SK-N-SH (cell line): ENCODE results near the gene APC2. TPM values are rescaled to one million over a fixed set of nuclear protein-coding genes. Genes with fewer than 3 reads are reported as not detected.
"Not testable (repeated sequence)": the region's sequence is repeated elsewhere in the genome, so short reads cannot be mapped to it uniquely, and the experiment has no call there.

Source experiments
- CTCF ChIA-PET: fragments of 300-600, 350-600 bp; formaldehyde crosslinking; extraction: SDS; loops from one replicate; lab custom pipeline; 2021; lab: Yijun Ruan, JAX
- POLR2A ChIA-PET: fragments of 350-600 bp; sonication (Branson Sonifier 250); formaldehyde crosslinking; extraction: SDS; loops from one replicate; lab custom pipeline; 2020; ENCODE audit warnings: antibody characterized with exemption, inconsistent platforms; lab: Yijun Ruan, JAX
- DNase-seq: peaks from one replicate; pipeline ENCODE4 v3.0.0; 2012
- H2AFZ ChIP-seq: fragments of 200-600 bp; sonication (generic); 2 replicates; pipeline ENCODE4 v1.8.1; 2016; ENCODE audit warnings: antibody characterized with exemption, mild to moderate bottlenecking, low read depth
- H3F3A ChIP-seq: fragments of 200-600 bp; sonication (generic); replicated peaks from 2 replicates; pipeline ENCODE3; 2016; ENCODE audit warnings: antibody characterized with exemption, mild to moderate bottlenecking; ENCODE audit not compliant: insufficient read depth
- H3K27ac ChIP-seq, 2 experiments: fragments of 200-500 bp in 1 of 2; fragments of 200-600 bp in 1 of 2; sonication (Bioruptor generic) in 1 of 2; sonication (generic), shearing (Covaris generic) in 1 of 2; 2 replicates each; pipeline versions ENCODE4 v1.5.1 to v1.6.1; 2014 to 2016; ENCODE audit warnings: low read depth in 2 of 2, inconsistent platforms in 1 of 2, low read length in 1 of 2, mild to moderate bottlenecking in 1 of 2, mixed read lengths in 1 of 2
- H3K27me3 ChIP-seq: fragments of 200-600 bp; sonication (generic), shearing (Covaris generic); 2 replicates; pipeline ENCODE4 v1.6.1; 2016; ENCODE audit warnings: mixed run types; ENCODE audit not compliant: insufficient read depth
- H3K36me3 ChIP-seq, 2 experiments: fragments of 200-500 bp in 1 of 2; fragments of 200-600 bp in 1 of 2; sonication (Bioruptor generic) in 1 of 2; sonication (generic) in 1 of 2; replicated peaks in 1 of 2; 2 replicates each; pipeline versions ENCODE3 to v1.5.1; 2014 to 2016; ENCODE audit warnings: low read length in 1 of 2, mild to moderate bottlenecking in 1 of 2; ENCODE audit not compliant: insufficient read depth in 2 of 2, control insufficient read depth in 1 of 2
- H3K4me1 ChIP-seq, 2 experiments: fragments of 200-500 bp in 1 of 2; fragments of 200-600 bp in 1 of 2; sonication (Bioruptor generic) in 1 of 2; sonication (generic), shearing (Covaris generic) in 1 of 2; 2 replicates each; pipeline versions ENCODE4 v1.5.1 to v1.6.1; 2014 to 2016; ENCODE audit warnings: low read depth in 1 of 2, low read length in 1 of 2, mixed run types in 1 of 2; ENCODE audit not compliant: insufficient read depth in 2 of 2, control insufficient read depth in 1 of 2
- H3K4me2 ChIP-seq: fragments of 200-600 bp; sonication (generic), shearing (Covaris generic); 2 replicates; pipeline ENCODE4 v1.6.1; 2017; ENCODE audit warnings: mixed run types
- H3K4me3 ChIP-seq, 2 experiments: fragments of 200-500 bp in 1 of 2; fragments of 200-600 bp in 1 of 2; sonication (Bioruptor generic) in 1 of 2; sonication (generic), shearing (Covaris generic) in 1 of 2; 2 replicates each; pipeline versions ENCODE4 v1.5.1 to v1.8.1; 2014 to 2016; ENCODE audit warnings: low read depth in 2 of 2, inconsistent platforms in 1 of 2, low read length in 1 of 2, mild to moderate bottlenecking in 1 of 2, mixed read lengths in 1 of 2, moderate library complexity in 1 of 2
- H3K79me2 ChIP-seq: fragments of 200-600 bp; sonication (generic); 2 replicates; pipeline ENCODE4 v1.8.1; 2017; ENCODE audit warnings: mild to moderate bottlenecking; ENCODE audit not compliant: insufficient read depth
- H3K9ac ChIP-seq: fragments of 200-600 bp; sonication (generic); 2 replicates; pipeline ENCODE4 v1.6.1; 2017; ENCODE audit warnings: mixed run types
- H3K9me2 ChIP-seq: fragments of 200-600 bp; sonication (generic); 2 replicates; pipeline ENCODE4 v1.6.1; 2017; ENCODE audit warnings: mixed run types
- H3K9me3 ChIP-seq: fragments of 200-600 bp; sonication (generic); 2 replicates; pipeline ENCODE4 v1.6.1; 2017; ENCODE audit warnings: mixed run types, mild to moderate bottlenecking, moderate library complexity
- H4K20me1 ChIP-seq: fragments of 200-600 bp; sonication (generic); 2 replicates; pipeline ENCODE4 v1.6.1; 2017; ENCODE audit warnings: mild to moderate bottlenecking, mixed run types; ENCODE audit not compliant: insufficient read depth
- CTCF ChIP-seq: fragments of 200-600 bp; sonication (generic); IDR thresholded peaks from 2 replicates; pipeline ENCODE4 v1.6.1; 2017; ENCODE audit warnings: antibody characterized with exemption, mild to moderate bottlenecking, moderate library complexity
- ELF1 ChIP-seq: IDR thresholded peaks from 2 replicates; pipeline ENCODE4 v1.4.0; 2012
- EZH2phosphoT487 ChIP-seq: fragments of 200-600 bp; sonication (generic); IDR thresholded peaks from 2 replicates; pipeline ENCODE4 v1.6.1; 2017; ENCODE audit warnings: low read depth, mixed run types, mild to moderate bottlenecking, antibody characterized with exemption, moderate library complexity, borderline replicate concordance
- GABPA ChIP-seq: IDR thresholded peaks from 2 replicates; pipeline ENCODE4 v1.4.0; 2012; ENCODE audit warnings: low read depth, mild to moderate bottlenecking
- GATA2 ChIP-seq: sonication (generic); formaldehyde crosslinking; IDR thresholded peaks from 2 replicates; pipeline ENCODE4 v1.5.0; 2020; ENCODE audit warnings: mild to moderate bottlenecking, missing genetic modification reagents
- JUND ChIP-seq: IDR thresholded peaks from 2 replicates; pipeline ENCODE4 v1.4.0; 2012
- MAX ChIP-seq: IDR thresholded peaks from 2 replicates; pipeline ENCODE4 v1.4.0; 2012; ENCODE audit warnings: low read depth
- MXI1 ChIP-seq: IDR thresholded peaks from 2 replicates; pipeline ENCODE4 v1.6.1; 2012; ENCODE audit warnings: mild to moderate bottlenecking, low read depth, low read length, improper control_type of control experiment
- NFIC ChIP-seq: IDR thresholded peaks from 2 replicates; pipeline ENCODE4 v1.4.0; 2012; ENCODE audit warnings: borderline replicate concordance
- NRF1 ChIP-seq: IDR thresholded peaks from 2 replicates; pipeline ENCODE4 v1.6.1; 2012; ENCODE audit warnings: low read depth, mild to moderate bottlenecking, low read length
- POLR2AphosphoS5 ChIP-seq: IDR thresholded peaks from 2 replicates; pipeline ENCODE4 v1.6.1; 2012; ENCODE audit warnings: low read depth, low read length
- REST ChIP-seq: IDR thresholded peaks from 2 replicates; pipeline ENCODE4 v1.6.1; 2012; ENCODE audit warnings: mild to moderate bottlenecking, low read depth, low read length, moderate library complexity
- RFX5 ChIP-seq: IDR thresholded peaks from 2 replicates; pipeline ENCODE4 v1.6.1; 2012; ENCODE audit warnings: mild to moderate bottlenecking, improper control_type of control experiment, low read length
- TEAD4 ChIP-seq: IDR thresholded peaks from 2 replicates; pipeline ENCODE4 v1.4.0; 2012; ENCODE audit warnings: mild to moderate bottlenecking, borderline replicate concordance; ENCODE audit not compliant: insufficient read depth
- WGBS: methylation state at CpG from one replicate; pipeline ENCODE4 v1.1.6; 2017; ENCODE audit warnings: low lambda C conversion rate; 5-methylcytosine and 5-hydroxymethylcytosine counted together
- polyA plus RNA-seq, 3 experiments: library from polyadenylated mRNA; depleted of rRNA; stranded (reverse); fragments of >200 nt; gene quantifications; 2 replicates each; pipeline ENCODE4 v1.2.3, GENCODE V29; 2012
- TF ChIP-seq, protein P1 (sequence below): fragments of 150-350 bp; IDR thresholded peaks from 2 replicates; pipeline ENCODE4 v1.6.1; 2017; ENCODE audit warnings: antibody characterized with exemption, low read length, low read depth, borderline replicate concordance

APC2 gene
- polyA plus RNA-seq, 1 of the 3 experiments (the other 2 are of a cell fraction): 1.3 TPM

DNA sequence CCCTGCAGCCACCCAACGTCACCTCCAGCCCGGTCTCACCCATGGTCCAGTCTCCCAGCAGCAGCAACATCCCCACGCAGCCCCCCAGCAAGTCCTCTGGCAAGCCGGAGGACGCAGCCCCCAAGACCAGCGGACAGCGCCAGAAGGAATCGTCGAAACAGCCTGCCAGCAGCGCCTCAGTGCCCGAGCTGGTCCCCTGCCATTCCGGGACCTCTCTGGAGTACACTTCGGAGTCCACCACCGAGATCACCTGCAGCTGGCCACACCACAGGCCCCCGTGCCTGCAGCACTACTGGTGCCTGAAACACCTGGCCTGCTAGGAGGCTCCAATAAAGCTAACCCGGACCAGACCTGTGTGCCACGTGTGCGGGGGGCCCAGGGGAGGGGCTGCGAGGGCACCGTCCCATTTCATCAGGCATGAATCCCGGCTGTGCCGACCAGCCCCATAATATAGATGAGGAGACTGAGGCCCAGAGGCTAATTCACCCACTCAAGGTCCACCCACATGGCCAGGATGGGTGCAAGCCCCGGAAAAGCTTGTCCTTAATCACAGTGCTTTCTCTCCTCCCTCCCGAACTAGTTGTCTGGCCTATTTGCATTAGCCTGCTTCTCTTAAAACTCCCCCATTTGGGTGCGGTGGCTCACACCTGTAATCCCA lies 47.8 kb downstream of the APC2 start:
- H3K27ac ChIP-seq: no peak overlapping the region
- H3K4me1 ChIP-seq: peaks cover 0 to 3% of the 10 kb centered on the region in 2 experiments; a peak in 1 of 4 replicates
- no peak overlapping the region for H2AFZ ChIP-seq
- H3K27me3 ChIP-seq: no peaks in the 10 kb centered on the region
- H3K4me3 ChIP-seq: no peak overlapping the region
- no peaks in the 10 kb centered on the region for H3K36me3 ChIP-seq
- no peak overlapping the region for H3K9ac ChIP-seq
- H3K79me2 ChIP-seq: no peaks in the 10 kb centered on the region
- ChIA-PET POLR2A (no interaction called here), CTCF (no interaction called here)
- H3K4me2 ChIP-seq: no peak overlapping the region
- DNase-seq: no peak
- no peaks in the 10 kb centered on the region for H3K9me3 ChIP-seq
- H3K9me2 ChIP-seq: no peaks in the 10 kb centered on the region
- WGBS: 77% methylated on average over 4 of the region's 25 CpGs
- H3F3A ChIP-seq: peaks cover 8% of the 10 kb centered on the region
- TF ChIP-seq POLR2AphosphoS5: no peak
- TF ChIP-seq EZH2phosphoT487: no peak
- TF ChIP-seq NRF1: no peak
- no peak for TF ChIP-seq REST
- no peak for TF ChIP-seq ELF1
- no peak for TF ChIP-seq JUND
- TF ChIP-seq TEAD4: no peak
- TF ChIP-seq, protein P1, sequence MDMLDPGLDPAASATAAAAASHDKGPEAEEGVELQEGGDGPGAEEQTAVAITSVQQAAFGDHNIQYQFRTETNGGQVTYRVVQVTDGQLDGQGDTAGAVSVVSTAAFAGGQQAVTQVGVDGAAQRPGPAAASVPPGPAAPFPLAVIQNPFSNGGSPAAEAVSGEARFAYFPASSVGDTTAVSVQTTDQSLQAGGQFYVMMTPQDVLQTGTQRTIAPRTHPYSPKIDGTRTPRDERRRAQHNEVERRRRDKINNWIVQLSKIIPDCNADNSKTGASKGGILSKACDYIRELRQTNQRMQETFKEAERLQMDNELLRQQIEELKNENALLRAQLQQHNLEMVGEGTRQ: no peak
- no peak for TF ChIP-seq MXI1
- TF ChIP-seq MAX: no peak
- no peak for TF ChIP-seq CTCF
- no peak for TF ChIP-seq NFIC
- TF ChIP-seq RFX5: no peak
- TF ChIP-seq GATA2 (CRISPR knock-in tag): no peak
- TF ChIP-seq GABPA: no peak
- H4K20me1 ChIP-seq: no peaks in the 10 kb centered on the region

DNA sequence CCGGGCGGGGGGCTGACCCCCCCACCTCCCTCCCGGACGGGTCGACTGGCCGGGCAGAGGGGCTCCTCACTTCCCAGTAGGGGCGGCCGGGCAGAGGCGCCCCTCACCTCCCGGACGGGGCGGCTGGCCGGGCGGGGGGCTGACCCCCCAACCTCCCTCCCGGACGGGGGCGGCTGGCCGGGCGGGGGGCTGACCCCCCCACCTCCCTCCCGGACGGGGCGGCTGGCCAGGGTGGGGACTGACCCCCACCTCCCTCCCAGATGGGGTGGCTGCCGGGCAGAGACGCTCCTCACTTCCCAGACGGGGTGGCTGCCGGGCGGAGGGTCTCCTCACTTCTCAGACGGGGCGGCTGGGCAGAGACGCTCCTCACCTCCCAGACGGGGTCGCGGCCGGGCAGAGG lies 49.3 kb downstream of the APC2 start:
- H3K9me2 ChIP-seq, H4K20me1 ChIP-seq, H3K4me1 ChIP-seq, H3K4me3 ChIP-seq, H3K79me2 ChIP-seq, H3K27me3 ChIP-seq, H2AFZ ChIP-seq, DNase-seq, POLR2A ChIA-PET, H3F3A ChIP-seq, H3K9ac ChIP-seq, CTCF ChIA-PET, H3K9me3 ChIP-seq, H3K27ac ChIP-seq, H3K4me2 ChIP-seq, H3K36me3 ChIP-seq: not testable (repeated sequence)
- 40% methylated on average over 1 of the region's 34 CpGs for WGBS
